MCF 10A (cell line): ENCODE measurements around the gene CAMK1D. TPM values are rescaled to one million over a fixed set of nuclear protein-coding genes. Genes with fewer than 3 reads are reported as not detected.

Source experiments
- BruUV-seq: library from RNA; stranded (reverse); fragments of 400-500 nt; replicated peaks from 2 replicates; lab custom pipeline; 2021; lab: Mats Ljungman, UMichigan
- CTCF ChIA-PET: fragments of 300-600 bp; sonication (Branson Sonifier 250); formaldehyde crosslinking; extraction: SDS; loops from one replicate; lab custom pipeline; 2021; ENCODE audit warnings: antibody characterized with exemption, inconsistent platforms; lab: Yijun Ruan, JAX
- POLR2A ChIA-PET: fragments of 300-600, 350-650 bp; sonication (Branson Sonifier 250); formaldehyde crosslinking; extraction: SDS; loops from one replicate; lab custom pipeline; 2020; ENCODE audit warnings: antibody characterized with exemption, inconsistent platforms; lab: Yijun Ruan, JAX
- DNase-seq: peaks from one replicate; pipeline ENCODE4 v3.0.0-alpha.2; 2018; ENCODE audit not compliant: unreplicated experiment
- H3K27ac Mint-ChIP-seq: one replicate; pipeline ENCODE4 v1.8.0; 2022; ENCODE audit warnings: mild to moderate bottlenecking, low read depth, mixed read lengths; ENCODE audit not compliant: unreplicated experiment
- H3K27me3 Mint-ChIP-seq: one replicate; pipeline ENCODE4 v1.8.0; 2022; ENCODE audit warnings: mixed read lengths; ENCODE audit not compliant: insufficient read depth, unreplicated experiment
- H3K36me3 Mint-ChIP-seq: one replicate; pipeline ENCODE4 v1.8.0; 2022; ENCODE audit warnings: mild to moderate bottlenecking, moderate library complexity, mixed read lengths; ENCODE audit not compliant: insufficient read depth, unreplicated experiment
- H3K4me1 Mint-ChIP-seq: one replicate; pipeline ENCODE4 v1.8.0; 2022; ENCODE audit warnings: mixed read lengths; ENCODE audit not compliant: insufficient read depth, unreplicated experiment
- H3K4me3 Mint-ChIP-seq: one replicate; pipeline ENCODE4 v1.8.0; 2022; ENCODE audit warnings: mild to moderate bottlenecking, moderate library complexity, mixed read lengths; ENCODE audit not compliant: unreplicated experiment
- H3K9me3 Mint-ChIP-seq: one replicate; pipeline ENCODE4 v1.8.0; 2022; ENCODE audit warnings: mixed read lengths; ENCODE audit not compliant: unreplicated experiment
- intact Hi-C: fragments of 100-400 bp; cut with micrococcal nuclease; formaldehyde crosslinking; loops from 2 replicates; pipeline ENCODE4 v1.14.1; 2022
- total RNA-seq: library from RNA; stranded (reverse); gene quantifications from 2 replicates; pipeline ENCODE4 v1.2.3, GENCODE V29; 2022
- TF ChIP-seq, protein P1 (sequence below): fragments of 200-600 bp; IDR thresholded peaks from one replicate; pipeline ENCODE4 v1.8.0; 2022; ENCODE audit warnings: antibody characterized with exemption, mild to moderate bottlenecking; ENCODE audit not compliant: unreplicated experiment

CAMK1D gene
- total RNA-seq, 1 experiment from 2014 or later: 1.7 TPM

DNA sequence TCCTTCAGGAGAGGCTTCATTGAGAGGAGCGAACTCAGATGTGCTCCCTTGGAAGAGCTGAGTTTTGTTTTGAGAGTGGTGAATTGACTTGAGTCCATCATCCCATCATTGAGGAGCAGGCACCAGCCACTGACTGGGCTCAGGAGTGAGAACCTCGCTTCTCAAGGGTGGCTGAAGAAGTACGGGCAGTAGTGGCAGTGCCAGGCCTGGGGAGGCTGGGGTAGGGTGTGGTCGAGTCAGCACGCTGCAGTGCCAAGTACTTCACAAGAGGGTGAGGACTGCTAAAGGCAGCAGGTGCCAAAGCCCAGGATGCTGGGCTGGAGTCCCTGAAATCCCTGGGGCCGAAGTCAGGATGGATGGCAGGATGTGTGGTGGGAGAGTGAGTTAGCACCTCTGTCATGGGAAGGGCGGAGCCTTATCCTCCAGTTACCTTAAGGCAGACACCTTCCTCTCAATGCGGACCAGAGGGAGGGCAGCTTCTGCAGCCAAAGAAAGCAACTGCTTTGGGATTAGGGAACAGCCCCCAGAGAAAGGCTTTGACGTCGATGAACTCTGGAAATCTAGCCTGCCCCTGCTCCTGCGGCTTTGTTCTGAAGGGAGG is 210.3 kb downstream of the CAMK1D start:
- TF ChIP-seq, protein P1, sequence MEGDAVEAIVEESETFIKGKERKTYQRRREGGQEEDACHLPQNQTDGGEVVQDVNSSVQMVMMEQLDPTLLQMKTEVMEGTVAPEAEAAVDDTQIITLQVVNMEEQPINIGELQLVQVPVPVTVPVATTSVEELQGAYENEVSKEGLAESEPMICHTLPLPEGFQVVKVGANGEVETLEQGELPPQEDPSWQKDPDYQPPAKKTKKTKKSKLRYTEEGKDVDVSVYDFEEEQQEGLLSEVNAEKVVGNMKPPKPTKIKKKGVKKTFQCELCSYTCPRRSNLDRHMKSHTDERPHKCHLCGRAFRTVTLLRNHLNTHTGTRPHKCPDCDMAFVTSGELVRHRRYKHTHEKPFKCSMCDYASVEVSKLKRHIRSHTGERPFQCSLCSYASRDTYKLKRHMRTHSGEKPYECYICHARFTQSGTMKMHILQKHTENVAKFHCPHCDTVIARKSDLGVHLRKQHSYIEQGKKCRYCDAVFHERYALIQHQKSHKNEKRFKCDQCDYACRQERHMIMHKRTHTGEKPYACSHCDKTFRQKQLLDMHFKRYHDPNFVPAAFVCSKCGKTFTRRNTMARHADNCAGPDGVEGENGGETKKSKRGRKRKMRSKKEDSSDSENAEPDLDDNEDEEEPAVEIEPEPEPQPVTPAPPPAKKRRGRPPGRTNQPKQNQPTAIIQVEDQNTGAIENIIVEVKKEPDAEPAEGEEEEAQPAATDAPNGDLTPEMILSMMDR: no peak
- no peak for DNase-seq
- Mint-ChIP-seq H3K4me1 (peaks cover 14% of the 10 kb centered on the region), H3K27ac (no peak overlapping the region), H3K9me3 (no peaks in the 10 kb centered on the region), H3K36me3 (no peaks in the 10 kb centered on the region), H3K4me3 (no peak overlapping the region), H3K27me3 (peaks cover 33% of the 10 kb centered on the region)
- ChIA-PET POLR2A (no interaction called here), CTCF (no interaction called here)
- intact Hi-C loops: no loop called here
- no TSS peak for BruUV-seq

DNA sequence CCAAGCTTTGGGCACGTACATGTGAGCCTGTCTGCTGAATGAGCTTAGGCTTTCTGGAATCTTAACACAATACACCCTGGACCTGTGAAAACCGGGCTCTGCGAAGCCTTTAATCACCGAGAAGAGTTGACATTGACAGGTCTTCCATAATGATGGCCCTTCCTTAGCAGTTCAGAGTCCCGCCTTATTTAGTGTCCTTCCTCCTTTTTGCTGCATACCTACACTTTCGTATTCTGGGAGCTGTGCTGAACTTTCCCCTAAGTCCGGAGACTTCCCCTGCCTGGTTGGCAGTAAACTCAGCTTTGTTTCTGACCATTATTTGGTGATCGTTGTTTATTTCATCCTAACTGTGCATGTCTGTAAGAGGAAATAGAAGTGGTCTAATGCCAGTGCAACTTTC is 212.0 kb downstream of the CAMK1D start:
- H3K4me3 Mint-ChIP-seq: no peak overlapping the region
- peaks cover 14% of the 10 kb centered on the region for H3K4me1 Mint-ChIP-seq
- H3K27ac Mint-ChIP-seq: no peak overlapping the region
- TF ChIP-seq, protein P1: no peak
- POLR2A ChIA-PET: no interaction called here
- peaks cover 28% of the 10 kb centered on the region for H3K27me3 Mint-ChIP-seq
- H3K9me3 Mint-ChIP-seq: no peaks in the 10 kb centered on the region
- BruUV-seq: no TSS peak
- CTCF ChIA-PET: no interaction called here
- H3K36me3 Mint-ChIP-seq: no peaks in the 10 kb centered on the region
- no peak for DNase-seq
- intact Hi-C loops: no loop called here

DNA sequence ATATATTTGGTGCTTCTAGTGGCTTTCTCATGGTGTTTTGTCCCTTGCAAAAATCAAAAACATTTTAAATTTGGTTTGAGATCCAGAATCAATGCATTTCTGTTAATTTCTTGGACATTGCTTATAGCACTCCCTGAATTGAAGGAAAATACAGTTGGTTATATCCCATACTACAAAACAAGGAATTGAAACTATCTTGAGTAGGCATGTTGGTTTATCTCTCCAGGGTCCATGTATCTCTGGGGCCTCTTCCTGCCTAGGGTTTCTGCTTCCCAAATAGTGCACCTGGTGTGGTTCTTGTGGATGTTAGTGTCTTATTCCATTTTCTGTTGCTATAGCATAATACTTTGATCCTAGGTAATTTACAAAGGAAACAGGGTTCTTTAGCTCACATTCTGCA is 212.4 kb downstream of the CAMK1D start:
- ChIA-PET POLR2A (no interaction called here), CTCF (no interaction called here)
- BruUV-seq: no TSS peak
- H3K27ac Mint-ChIP-seq: no peak overlapping the region
- intact Hi-C loops: no loop called here
- no peak overlapping the region for H3K4me3 Mint-ChIP-seq
- peaks cover 14% of the 10 kb centered on the region for H3K4me1 Mint-ChIP-seq
- DNase-seq: no peak
- TF ChIP-seq, protein P1: no peak
- peaks cover 24% of the 10 kb centered on the region for H3K27me3 Mint-ChIP-seq
- H3K36me3 Mint-ChIP-seq: no peaks in the 10 kb centered on the region
- no peaks in the 10 kb centered on the region for H3K9me3 Mint-ChIP-seq

DNA sequence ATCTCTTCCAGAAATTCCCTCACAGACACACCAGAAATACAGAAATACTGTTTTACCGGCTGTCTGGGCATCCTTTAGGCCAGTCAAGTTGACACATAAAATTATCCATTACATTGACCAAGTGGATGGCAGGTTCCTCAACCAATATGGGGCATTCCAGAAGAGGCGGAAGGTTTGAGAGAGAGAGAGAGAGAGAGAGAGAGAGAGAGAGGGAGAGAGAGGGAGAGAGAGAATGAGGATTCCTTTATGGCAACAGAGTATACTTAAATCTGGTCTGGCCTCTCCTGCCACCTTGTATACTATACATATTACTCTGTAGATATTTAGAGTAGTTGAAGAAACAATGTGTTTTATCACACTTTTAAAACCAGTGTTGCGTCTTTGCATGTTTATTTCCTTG is 214.1 kb downstream of the CAMK1D start:
- H3K9me3 Mint-ChIP-seq: no peaks in the 10 kb centered on the region
- H3K4me1 Mint-ChIP-seq: peaks cover 14% of the 10 kb centered on the region
- peaks cover 19% of the 10 kb centered on the region for H3K27me3 Mint-ChIP-seq
- ChIA-PET POLR2A (interaction anchor here (1.7 kb wide), 1 partner anchor 11 kb away, joined by 4 read pairs; no protein-coding TSS in a partner anchor), CTCF (interaction anchor here (1.0 to 1.1 kb wide), 2 partner anchors 109 to 147 kb away, joined by 3 read pairs; no protein-coding TSS in a partner anchor)
- DNase-seq: no peak
- H3K4me3 Mint-ChIP-seq: no peak overlapping the region
- BruUV-seq: no TSS peak
- intact Hi-C loops: no loop called here
- H3K36me3 Mint-ChIP-seq: peaks cover 3% of the 10 kb centered on the region
- TF ChIP-seq, protein P1: no peak
- H3K27ac Mint-ChIP-seq: no peak overlapping the region
